ENCODE measurements around the gene SIGLEC11. TPM values are rescaled to one million over a fixed set of nuclear protein-coding genes. Genes with fewer than 3 reads are reported as not detected.

The SIGLEC11 gene
- total RNA-seq, 5 donors from 2014 or later (not counting 1 experiment from before 2014, with no cell fraction given), result 0.09 to 0.23 TPM; not detected in 3

DNA sequence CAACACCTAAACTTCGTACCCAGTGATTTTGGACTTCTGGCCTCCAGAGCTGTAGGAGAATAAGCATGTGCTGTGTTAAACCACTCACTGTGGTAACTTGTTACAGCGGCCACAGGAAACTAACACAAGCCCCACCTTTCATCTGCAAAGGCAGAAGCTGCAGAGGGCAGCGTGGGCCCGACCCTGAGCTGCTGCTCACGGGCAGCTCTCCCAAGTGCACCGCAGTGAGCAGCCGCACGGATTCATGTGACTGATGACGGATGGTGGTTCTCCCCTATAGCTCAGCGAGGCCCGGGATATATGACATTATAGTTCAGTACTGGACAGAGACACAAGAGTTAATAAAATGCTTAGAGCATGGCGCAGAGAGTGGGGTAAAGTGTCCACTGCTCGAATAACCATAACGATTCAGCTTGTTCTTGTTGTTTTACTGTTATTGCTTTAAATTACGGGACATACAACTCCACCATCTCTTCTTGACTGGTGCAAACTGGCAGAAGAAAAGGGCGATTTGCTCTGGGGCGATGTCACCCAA lies 42.3 kb upstream of the SIGLEC11 start:
- Histone ChIP-seq H3K36me3 (ENCODE audit: control insufficient read depth in 2 of 2, extremely low read depth in 1 of 2, insufficient read depth in 1 of 2, low read length in 1 of 2) (peaks cover 31 to 90% of the 10 kb centered on the region in 2 donors), H3K4me1 (ENCODE audit: control insufficient read depth in 1 of 2, extremely low read depth in 1 of 2, insufficient read depth in 2 of 2, low read length in 2 of 2) (peaks cover 0 to 27% of the 10 kb centered on the region in 2 experiments), H3K9me3 (no peaks in the 10 kb centered on the region), H3K27ac (ENCODE audit: low read length) (no peak overlapping the region), H3K4me3 (ENCODE audit: control insufficient read depth in 1 of 2, extremely low read depth in 1 of 2, low read length in 1 of 2) (no peak overlapping the region), H3K27me3 (replicated peaks in 1 of 2; ENCODE audit: control insufficient read depth in 2 of 2, extremely low read depth in 1 of 2, insufficient read depth in 2 of 2, low read length in 1 of 2) (no peaks in the 10 kb centered on the region)
- DNase-seq (peak in 1 of 35 experiments; percentile 18), ATAC-seq (replicated peaks in 1 of 4) (no peak)
- Mint-ChIP-seq H3K27ac (no peak overlapping the region), H3K4me3 (no peak overlapping the region), H3K36me3 (peaks cover 55% of the 10 kb centered on the region), H3K4me1 (peaks cover 0 to 19% (median 12%) of the 10 kb centered on the region in 3 donors), H3K27me3 (no peaks in the 10 kb centered on the region), H3K9me3 (no peaks in the 10 kb centered on the region)
- WGBS (ENCODE audit: insufficient coverage), result 86% methylated on average over 13 of the region's 17 CpGs
- ChIA-PET CTCF (interaction anchor here in 1 of 2 donors (0.6 kb wide), 1 partner anchor 269 kb away, joined by 3 read pairs; no protein-coding TSS in a partner anchor), POLR2A (no interaction called here)

DNA sequence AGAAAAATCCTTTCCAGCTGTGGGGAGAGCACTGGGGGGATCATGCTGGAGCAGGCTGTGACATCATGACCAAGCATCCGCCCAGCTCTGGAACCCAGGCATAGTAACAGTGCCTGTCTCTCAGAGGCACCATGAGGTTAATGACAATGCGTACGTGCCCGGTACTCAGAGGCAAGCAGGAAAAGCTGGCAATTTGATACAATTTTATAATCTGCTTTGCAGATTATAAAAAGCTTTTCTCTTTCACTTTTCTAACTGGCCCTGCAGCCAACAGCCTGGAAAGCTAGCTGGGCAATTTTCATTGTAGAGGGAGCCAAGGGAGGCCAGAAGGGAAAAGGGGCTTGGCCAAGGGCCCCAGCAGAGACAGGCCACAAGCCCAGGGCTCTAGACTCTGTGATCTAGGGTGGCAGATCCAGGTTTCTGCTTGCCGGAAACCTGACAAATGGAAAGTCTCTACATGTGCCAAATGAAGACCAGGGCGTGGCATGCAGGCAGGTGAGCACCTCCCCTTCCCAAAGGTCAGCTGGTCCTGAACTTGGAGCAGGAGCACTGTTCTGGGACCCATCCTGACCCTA lies 41.5 kb upstream of the SIGLEC11 start:
- no peaks in the 10 kb centered on the region for H3K27me3 ChIP-seq (replicated peaks in 1 of 2; ENCODE audit: control insufficient read depth in 2 of 2, extremely low read depth in 1 of 2, insufficient read depth in 2 of 2, low read length in 1 of 2)
- no peak overlapping the region for H3K27ac ChIP-seq (ENCODE audit: low read length)
- peaks cover 55% of the 10 kb centered on the region for H3K36me3 Mint-ChIP-seq
- H3K4me3 ChIP-seq (ENCODE audit: control insufficient read depth in 1 of 2, extremely low read depth in 1 of 2, low read length in 1 of 2), result no peak overlapping the region
- DNase-seq (no peak), ATAC-seq (replicated peaks in 1 of 4) (no peak)
- H3K4me1 ChIP-seq (ENCODE audit: control insufficient read depth in 1 of 2, extremely low read depth in 1 of 2, insufficient read depth in 2 of 2, low read length in 2 of 2), result peaks cover 0 to 27% of the 10 kb centered on the region in 2 experiments
- ChIA-PET CTCF (no interaction called here), POLR2A (no interaction called here)
- H3K27ac Mint-ChIP-seq, result no peak overlapping the region
- H3K9me3 Mint-ChIP-seq, result no peaks in the 10 kb centered on the region
- no peaks in the 10 kb centered on the region for H3K27me3 Mint-ChIP-seq
- H3K4me1 Mint-ChIP-seq, result peaks cover 0 to 19% (median 12%) of the 10 kb centered on the region in 3 donors
- no peak overlapping the region for H3K4me3 Mint-ChIP-seq
- H3K36me3 ChIP-seq (ENCODE audit: control insufficient read depth in 2 of 2, extremely low read depth in 1 of 2, insufficient read depth in 1 of 2, low read length in 1 of 2), result peaks cover 35 to 86% of the 10 kb centered on the region in 2 donors
- H3K9me3 ChIP-seq, result no peaks in the 10 kb centered on the region
- WGBS (ENCODE audit: insufficient coverage), result 100% methylated on average over 3 of the region's 6 CpGs

DNA sequence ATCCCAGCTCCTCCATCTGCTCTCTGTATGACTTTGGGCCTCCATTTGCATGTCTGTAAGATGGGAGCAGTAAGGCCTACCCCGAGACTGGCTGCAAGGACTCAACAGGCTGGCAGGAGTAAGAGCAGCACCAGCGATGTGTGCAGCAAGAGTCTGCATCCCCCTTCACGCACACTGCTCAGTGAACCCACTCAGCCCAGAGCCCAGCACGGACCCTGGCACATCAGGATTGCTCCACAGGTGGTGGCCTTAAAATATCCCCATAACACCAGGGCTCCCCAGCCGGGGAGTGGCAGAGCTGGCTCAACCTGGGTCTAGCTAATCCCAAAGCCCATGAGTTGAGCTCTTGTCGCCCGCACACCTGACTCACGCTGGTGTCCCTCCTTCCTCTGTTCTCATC lies 40.8 kb upstream of the SIGLEC11 start:
- no peak for DNase-seq
- Histone ChIP-seq H3K27me3 (replicated peaks in 1 of 2; ENCODE audit: control insufficient read depth in 2 of 2, extremely low read depth in 1 of 2, insufficient read depth in 2 of 2, low read length in 1 of 2) (no peaks in the 10 kb centered on the region), H3K36me3 (ENCODE audit: control insufficient read depth in 2 of 2, extremely low read depth in 1 of 2, insufficient read depth in 1 of 2, low read length in 1 of 2) (peaks cover 37 to 86% of the 10 kb centered on the region in 2 donors), H3K4me1 (ENCODE audit: control insufficient read depth in 1 of 2, extremely low read depth in 1 of 2, insufficient read depth in 2 of 2, low read length in 2 of 2) (peaks cover 0 to 27% of the 10 kb centered on the region in 2 experiments), H3K4me3 (ENCODE audit: control insufficient read depth in 1 of 2, extremely low read depth in 1 of 2, low read length in 1 of 2) (no peak overlapping the region), H3K9me3 (no peaks in the 10 kb centered on the region), H3K27ac (ENCODE audit: low read length) (no peak overlapping the region)
- H3K27ac Mint-ChIP-seq, result no peak overlapping the region
- ChIA-PET CTCF (no interaction called here), POLR2A (no interaction called here)
- no peaks in the 10 kb centered on the region for H3K27me3 Mint-ChIP-seq
- no peaks in the 10 kb centered on the region for H3K9me3 Mint-ChIP-seq
- no peak for ATAC-seq (replicated peaks in 1 of 4)
- H3K36me3 Mint-ChIP-seq, result peaks cover 51% of the 10 kb centered on the region
- peaks cover 0 to 17% (median 12%) of the 10 kb centered on the region in 3 donors for H3K4me1 Mint-ChIP-seq
- H3K4me3 Mint-ChIP-seq, result no peak overlapping the region
- 100% methylated on average over 5 of the region's 8 CpGs for WGBS (ENCODE audit: insufficient coverage)

DNA sequence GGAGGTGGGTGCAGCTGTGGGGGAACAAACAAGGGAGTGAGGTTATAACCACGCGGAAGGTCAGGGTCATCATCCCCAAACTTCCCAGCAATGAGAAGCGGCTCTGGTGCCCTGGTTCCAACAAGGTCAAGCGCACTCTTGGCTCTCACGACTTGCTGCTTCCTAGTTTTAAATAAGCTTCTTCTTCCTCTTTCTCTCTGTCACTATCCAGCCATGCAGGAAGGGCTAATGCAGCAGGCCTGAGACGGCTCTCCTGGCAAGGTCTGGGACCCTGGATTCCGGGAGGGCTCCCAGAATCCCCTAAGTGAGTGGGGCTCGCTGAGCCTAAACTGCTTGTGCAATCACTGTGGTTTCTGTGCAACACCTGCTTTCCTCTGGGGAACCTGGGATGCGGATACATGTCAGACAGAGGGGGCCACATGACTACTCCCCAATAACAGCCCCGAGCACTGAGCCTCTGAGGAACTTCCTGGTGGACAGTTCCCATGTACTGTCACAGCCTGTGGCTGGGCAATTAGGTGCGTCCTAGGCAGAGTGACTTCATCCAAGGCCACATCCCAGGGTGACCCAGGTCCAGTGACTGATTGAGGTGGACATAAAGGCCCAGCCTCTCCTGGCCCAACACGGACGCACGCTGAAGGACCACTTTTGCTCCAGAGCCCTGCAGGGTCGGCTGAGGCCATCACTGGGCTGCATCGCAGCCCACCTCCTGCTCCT lies 40.0 kb upstream of the SIGLEC11 start:
- H3K4me1 ChIP-seq (ENCODE audit: control insufficient read depth in 1 of 2, extremely low read depth in 1 of 2, insufficient read depth in 2 of 2, low read length in 2 of 2), result peaks cover 0 to 27% of the 10 kb centered on the region in 2 experiments
- Mint-ChIP-seq H3K4me1 (peaks cover 0 to 17% (median 12%) of the 10 kb centered on the region in 3 donors), H3K27ac (no peak overlapping the region), H3K36me3 (peaks cover 52% of the 10 kb centered on the region), H3K4me3 (no peak overlapping the region), H3K9me3 (no peaks in the 10 kb centered on the region), H3K27me3 (no peaks in the 10 kb centered on the region)
- ChIA-PET POLR2A (no interaction called here), CTCF (no interaction called here)
- peaks cover 37 to 85% of the 10 kb centered on the region in 2 donors for H3K36me3 ChIP-seq (ENCODE audit: control insufficient read depth in 2 of 2, extremely low read depth in 1 of 2, insufficient read depth in 1 of 2, low read length in 1 of 2)
- no peaks in the 10 kb centered on the region for H3K27me3 ChIP-seq (replicated peaks in 1 of 2; ENCODE audit: control insufficient read depth in 2 of 2, extremely low read depth in 1 of 2, insufficient read depth in 2 of 2, low read length in 1 of 2)
- DNase-seq, result no peak
- H3K4me3 ChIP-seq (ENCODE audit: control insufficient read depth in 1 of 2, extremely low read depth in 1 of 2, low read length in 1 of 2), result no peak overlapping the region
- WGBS (ENCODE audit: insufficient coverage), result 98% methylated on average over 13 of the region's 16 CpGs
- ATAC-seq (replicated peaks in 1 of 4), result no peak
- no peaks in the 10 kb centered on the region for H3K9me3 ChIP-seq
- H3K27ac ChIP-seq (ENCODE audit: low read length), result no peak overlapping the region

GRCh38 chr19:50000038-50000840 lies 39.3 kb upstream of the SIGLEC11 start:
- ChIA-PET POLR2A (no interaction called here), CTCF (no interaction called here)
- Histone ChIP-seq H3K36me3 (ENCODE audit: control insufficient read depth in 2 of 2, extremely low read depth in 1 of 2, insufficient read depth in 1 of 2, low read length in 1 of 2) (peaks cover 40 to 83% of the 10 kb centered on the region in 2 donors), H3K27me3 (replicated peaks in 1 of 2; ENCODE audit: control insufficient read depth in 2 of 2, extremely low read depth in 1 of 2, insufficient read depth in 2 of 2, low read length in 1 of 2) (no peaks in the 10 kb centered on the region), H3K4me1 (ENCODE audit: control insufficient read depth in 1 of 2, extremely low read depth in 1 of 2, insufficient read depth in 2 of 2, low read length in 2 of 2) (peaks cover 0 to 27% of the 10 kb centered on the region in 2 experiments), H3K4me3 (ENCODE audit: control insufficient read depth in 1 of 2, extremely low read depth in 1 of 2, low read length in 1 of 2) (no peak overlapping the region), H3K27ac (ENCODE audit: low read length) (no peak overlapping the region), H3K9me3 (no peaks in the 10 kb centered on the region)
- ATAC-seq (replicated peaks in 1 of 4) (no peak), DNase-seq (no peak)
- H3K27me3 Mint-ChIP-seq, result no peaks in the 10 kb centered on the region
- H3K4me1 Mint-ChIP-seq, result peaks cover 0 to 14% (median 12%) of the 10 kb centered on the region in 3 donors
- H3K9me3 Mint-ChIP-seq, result no peaks in the 10 kb centered on the region
- H3K4me3 Mint-ChIP-seq, result no peak overlapping the region
- WGBS (ENCODE audit: insufficient coverage), result 89% methylated on average over 12 of the region's 20 CpGs
- no peak overlapping the region for H3K27ac Mint-ChIP-seq
- H3K36me3 Mint-ChIP-seq, result peaks cover 52% of the 10 kb centered on the region

GRCh38 chr19:49999371-50000010 lies 38.5 kb upstream of the SIGLEC11 start:
- WGBS (ENCODE audit: insufficient coverage), result 100% methylated on average over 4 of the region's 6 CpGs
- Histone ChIP-seq H3K4me3 (ENCODE audit: control insufficient read depth in 1 of 2, extremely low read depth in 1 of 2, low read length in 1 of 2) (no peak overlapping the region), H3K36me3 (ENCODE audit: control insufficient read depth in 2 of 2, extremely low read depth in 1 of 2, insufficient read depth in 1 of 2, low read length in 1 of 2) (peaks cover 45 to 83% of the 10 kb centered on the region in 2 donors), H3K27ac (ENCODE audit: low read length) (no peak overlapping the region), H3K9me3 (no peaks in the 10 kb centered on the region), H3K4me1 (ENCODE audit: control insufficient read depth in 1 of 2, extremely low read depth in 1 of 2, insufficient read depth in 2 of 2, low read length in 2 of 2) (peaks cover 0 to 19% of the 10 kb centered on the region in 2 experiments), H3K27me3 (replicated peaks in 1 of 2; ENCODE audit: control insufficient read depth in 2 of 2, extremely low read depth in 1 of 2, insufficient read depth in 2 of 2, low read length in 1 of 2) (no peaks in the 10 kb centered on the region)
- DNase-seq (no peak), ATAC-seq (replicated peaks in 1 of 4) (no peak)
- H3K36me3 Mint-ChIP-seq, result peaks cover 56% of the 10 kb centered on the region
- H3K4me3 Mint-ChIP-seq, result no peak overlapping the region
- ChIA-PET POLR2A (no interaction called here), CTCF (interaction anchor here in 1 of 2 donors (0.6 kb wide), 1 partner anchor 11 kb away, joined by 3 read pairs; no protein-coding TSS in a partner anchor)
- H3K27me3 Mint-ChIP-seq, result no peaks in the 10 kb centered on the region
- peaks cover 0 to 9% (median 8%) of the 10 kb centered on the region in 3 donors for H3K4me1 Mint-ChIP-seq
- no peak overlapping the region for H3K27ac Mint-ChIP-seq
- no peaks in the 10 kb centered on the region for H3K9me3 Mint-ChIP-seq
